NB4 (cell line): Measurements from ENCODE around the gene CCDC138.

ENCODE experiments used
- CTCF ChIP-seq: IDR thresholded peaks from one replicate; pipeline ENCODE4 v1.5.1; 2012; ENCODE audit warnings: low read depth, low read length
- MAX ChIP-seq: IDR thresholded peaks from 2 replicates; pipeline ENCODE4 v1.6.1; 2011; ENCODE audit warnings: low read depth, low read length
- MYC ChIP-seq: IDR thresholded peaks from 2 replicates; pipeline ENCODE4 v1.6.1; 2011; ENCODE audit warnings: low read depth, low read length
- POLR2A ChIP-seq: IDR thresholded peaks from 2 replicates; pipeline ENCODE4 v1.6.1; 2011; ENCODE audit warnings: mild to moderate bottlenecking; ENCODE audit not compliant: insufficient read length; ENCODE audit errors: extremely low read depth

- no peak for TF ChIP-seq CTCF
- TF ChIP-seq POLR2A: no peak
- TF ChIP-seq MYC: no peak
- no peak for TF ChIP-seq MAX
These were observed 110.2 kb downstream of the CCDC138 start for GRCh38 chr2:108896741-108897140.
